ENCODE measurements around the gene YY1.
"Not testable (repeated sequence)": the region's sequence is repeated elsewhere in the genome, so short reads cannot be mapped to it uniquely, and the experiment has no call there.

Gene YY1

GRCh38 chr14:100285021-100285912 is 46.3 kb downstream of the YY1 start:
- peak; percentile 82 for DNase-seq

GRCh38 chr14:100285913-100286400 is 47.0 kb downstream of the YY1 start:
- DNase-seq, result no peak

GRCh38 chr14:100286484-100287191 is 47.7 kb downstream of the YY1 start:
- no peak for DNase-seq

- no peak for DNase-seq
Observed at GRCh38 chr14:100287202-100287997, 48.5 kb downstream of the YY1 start.

GRCh38 chr14:100287998-100288295 is 49.0 kb downstream of the YY1 start:
- DNase-seq, result not testable (repeated sequence)

GRCh38 chr14:100288382-100289185 is 49.6 kb downstream of the YY1 start:
- DNase-seq, result no peak

- no peak for DNase-seq
Observed at GRCh38 chr14:100289916-100290606, 51.1 kb downstream of the YY1 start.

- DNase-seq, result no peak
Observed at GRCh38 chr14:100290607-100291304, 51.8 kb downstream of the YY1 start.

GRCh38 chr14:100291305-100292075 is 52.5 kb downstream of the YY1 start:
- no peak for DNase-seq

GRCh38 chr14:100292301-100292775 is 53.4 kb downstream of the YY1 start:
- DNase-seq, result no peak

GRCh38 chr14:100292776-100293461 is 54.0 kb downstream of the YY1 start:
- DNase-seq, result no peak

GRCh38 chr14:100293497-100294212 is 54.7 kb downstream of the YY1 start:
- no peak for DNase-seq

GRCh38 chr14:100294213-100294962 is 55.4 kb downstream of the YY1 start:
- DNase-seq, result no peak

- no peak for DNase-seq
Observed at GRCh38 chr14:100294963-100295330, 56.0 kb downstream of the YY1 start.

- no peak for DNase-seq
Observed at GRCh38 chr14:100295376-100296105, 56.6 kb downstream of the YY1 start.

GRCh38 chr14:100296106-100296651 is 57.2 kb downstream of the YY1 start:
- DNase-seq, result no peak

- not testable (repeated sequence) for DNase-seq
Observed at GRCh38 chr14:100296729-100297128, 57.8 kb downstream of the YY1 start.
